Liver (tissue), 9 donors: ENCODE measurements around the gene CD81. TPM values are rescaled to one million over a fixed set of nuclear protein-coding genes. Genes with fewer than 3 reads are reported as not detected.
"Not testable (repeated sequence)": the region's sequence is repeated elsewhere in the genome, so short reads cannot be mapped to it uniquely, and the experiment has no call there.

Experiments used
- DNase-seq: peaks from one replicate; pipeline ENCODE4 v3.0.0-alpha.2; 2017; ENCODE audit warnings: low spot score
- H3K27ac ChIP-seq, 2 donors: one replicate each; pipeline ENCODE4 v1.7.0; 2013; ENCODE audit warnings: inconsistent platforms in 2 of 2, low read length in 2 of 2, control low read depth in 1 of 2, low read depth in 1 of 2, mild to moderate bottlenecking in 1 of 2
- H3K27me3 ChIP-seq, 4 donors: one replicate each; pipeline versions ENCODE4 v1.6.1 to v1.7.0; 2013; ENCODE audit warnings: low read length in 3 of 4, inconsistent platforms in 1 of 4, mild to moderate bottlenecking in 1 of 4, moderate library complexity in 1 of 4; ENCODE audit not compliant: control insufficient read depth in 4 of 4, insufficient read depth in 4 of 4
- H3K36me3 ChIP-seq, 4 donors: one replicate each; pipeline versions ENCODE4 v1.6.1 to v1.7.0; 2013; ENCODE audit warnings: low read length in 3 of 4, mild to moderate bottlenecking in 3 of 4, low read depth in 1 of 4, moderate library complexity in 1 of 4; ENCODE audit not compliant: control insufficient read depth in 4 of 4, insufficient read depth in 3 of 4
- H3K4me1 ChIP-seq, 4 donors: one replicate each; pipeline versions ENCODE4 v1.6.1 to v1.7.0; 2013; ENCODE audit warnings: low read length in 3 of 4, mild to moderate bottlenecking in 3 of 4, moderate library complexity in 1 of 4; ENCODE audit not compliant: control insufficient read depth in 4 of 4, insufficient read depth in 4 of 4
- H3K4me3 ChIP-seq, 3 donors: one replicate each; pipeline versions ENCODE4 v1.6.1 to v1.7.0; 2013; ENCODE audit warnings: low read length in 3 of 3, control low read depth in 1 of 3, low read depth in 1 of 3, mild to moderate bottlenecking in 1 of 3
- H3K9ac ChIP-seq, 2 donors: one replicate each; pipeline ENCODE4 v1.7.0; 2013; ENCODE audit warnings: low read length in 2 of 2, mild to moderate bottlenecking in 2 of 2, moderate library complexity in 2 of 2, control low read depth in 1 of 2, low read depth in 1 of 2
- H3K9me3 ChIP-seq, 4 donors: one replicate each; pipeline versions ENCODE4 v1.6.1 to v1.7.0; 2013; ENCODE audit warnings: low read length in 3 of 4; ENCODE audit not compliant: control insufficient read depth in 4 of 4
- EGR1 ChIP-seq, 2 donors: IDR thresholded peaks; 2 replicates each; pipeline ENCODE4 v1.6.1; 2016 to 2018; ENCODE audit warnings: antibody characterized with exemption in 2 of 2, low read depth in 2 of 2
- FOXA1 ChIP-seq: IDR thresholded peaks from 2 replicates; pipeline ENCODE4 v1.6.1; 2016; ENCODE audit warnings: antibody characterized with exemption
- FOXA2 ChIP-seq: IDR thresholded peaks from 2 replicates; pipeline ENCODE4 v1.6.1; 2016; ENCODE audit warnings: antibody characterized with exemption
- GABPA ChIP-seq, 2 donors: IDR thresholded peaks in 1 of 2; conservative IDR thresholded peaks in 1 of 2; 2 replicates each; pipeline ENCODE4 v1.6.1; 2016; ENCODE audit warnings: antibody characterized with exemption in 2 of 2, mild to moderate bottlenecking in 1 of 2, moderate library complexity in 1 of 2
- HNF4A ChIP-seq, 2 donors: conservative IDR thresholded peaks; 2 replicates each; pipeline ENCODE4 v1.6.1; 2016; ENCODE audit warnings: antibody characterized with exemption in 2 of 2, mild to moderate bottlenecking in 2 of 2
- HNF4G ChIP-seq: IDR thresholded peaks from 2 replicates; pipeline ENCODE4 v1.6.1; 2016; ENCODE audit warnings: antibody characterized with exemption
- JUND ChIP-seq, 2 donors: IDR thresholded peaks; 2 replicates each; pipeline ENCODE4 v1.6.1; 2016; ENCODE audit warnings: antibody characterized with exemption in 2 of 2
- NR2F2 ChIP-seq: IDR thresholded peaks from 2 replicates; pipeline ENCODE4 v1.6.1; 2016; ENCODE audit warnings: antibody characterized with exemption
- RAD21 ChIP-seq, 2 donors: IDR thresholded peaks; 2 replicates each; pipeline ENCODE4 v1.6.1; 2016; ENCODE audit warnings: antibody characterized with exemption in 2 of 2, mild to moderate bottlenecking in 2 of 2
- RXRA ChIP-seq, 2 donors: IDR thresholded peaks; 2 replicates each; pipeline ENCODE4 v1.6.1; 2017 to 2018; ENCODE audit warnings: antibody characterized with exemption in 2 of 2, mild to moderate bottlenecking in 1 of 2
- SP1 ChIP-seq: IDR thresholded peaks from 2 replicates; pipeline ENCODE4 v1.6.1; 2018; ENCODE audit warnings: antibody characterized with exemption, mild to moderate bottlenecking
- TAF1 ChIP-seq: conservative IDR thresholded peaks from 2 replicates; pipeline ENCODE4 v1.6.1; 2016; ENCODE audit warnings: antibody characterized with exemption, mild to moderate bottlenecking
- YY1 ChIP-seq: IDR thresholded peaks from 2 replicates; pipeline ENCODE4 v1.6.1; 2016; ENCODE audit warnings: antibody characterized with exemption, mild to moderate bottlenecking
- WGBS: extraction: QIAGEN DNeasy Blood & Tissue Kit; methylation state at CpG from one replicate; pipeline ENCODE4 v1.1.7; 2013; 5-methylcytosine and 5-hydroxymethylcytosine counted together
- polyA plus RNA-seq, 2 donors: library from polyadenylated mRNA; stranded (reverse) in 1 of 2; unstranded in 1 of 2; fragments of 200-250 nt in 1 of 2; fragments of >200 nt in 1 of 2; fragmentation: Nextera tagmentation in 1 of 2; extraction: Ambion mirVana in 1 of 2; gene quantifications; one replicate each; pipeline versions ENCODE4 v1.2.1 to v1.2.3, GENCODE V29; 2013 to 2015
- total RNA-seq, 2 donors: library from RNA; depleted of rRNA; stranded (reverse); fragments of >200 nt; gene quantifications; one replicate each; pipeline ENCODE4 v1.2.3, GENCODE V29; 2014
- TF ChIP-seq, protein P1 (sequence below): IDR thresholded peaks from 2 replicates; pipeline ENCODE4 v1.6.1; 2016; ENCODE audit warnings: antibody characterized with exemption
- TF ChIP-seq, protein P2 (sequence below): fragments of 150-350 bp; IDR thresholded peaks from 2 replicates; pipeline ENCODE4 v1.5.1; 2017; ENCODE audit warnings: improper control_type of control experiment, low read depth, low read length; ENCODE audit not compliant: missing input control
- TF ChIP-seq, protein P3 (sequence below): IDR thresholded peaks from 2 replicates; pipeline ENCODE4 v1.6.1; 2016; ENCODE audit warnings: antibody characterized with exemption
- TF ChIP-seq, protein P4 (sequence below): IDR thresholded peaks from 2 replicates; pipeline ENCODE4 v1.6.1; 2016; ENCODE audit warnings: antibody characterized with exemption, mild to moderate bottlenecking
- TF ChIP-seq, protein P5 (sequence below): IDR thresholded peaks from 2 replicates; pipeline ENCODE4 v1.6.1; 2016; ENCODE audit warnings: antibody characterized with exemption
- donor health status: healthy.
- donor health status: healthy.
- donor health status: healthy.
- donor health status: healthy.
- donor health status: healthy.

The CD81 gene
- total and polyA plus RNA-seq, 4 donors = 76.9 to 712 (median 164) TPM

DNA sequence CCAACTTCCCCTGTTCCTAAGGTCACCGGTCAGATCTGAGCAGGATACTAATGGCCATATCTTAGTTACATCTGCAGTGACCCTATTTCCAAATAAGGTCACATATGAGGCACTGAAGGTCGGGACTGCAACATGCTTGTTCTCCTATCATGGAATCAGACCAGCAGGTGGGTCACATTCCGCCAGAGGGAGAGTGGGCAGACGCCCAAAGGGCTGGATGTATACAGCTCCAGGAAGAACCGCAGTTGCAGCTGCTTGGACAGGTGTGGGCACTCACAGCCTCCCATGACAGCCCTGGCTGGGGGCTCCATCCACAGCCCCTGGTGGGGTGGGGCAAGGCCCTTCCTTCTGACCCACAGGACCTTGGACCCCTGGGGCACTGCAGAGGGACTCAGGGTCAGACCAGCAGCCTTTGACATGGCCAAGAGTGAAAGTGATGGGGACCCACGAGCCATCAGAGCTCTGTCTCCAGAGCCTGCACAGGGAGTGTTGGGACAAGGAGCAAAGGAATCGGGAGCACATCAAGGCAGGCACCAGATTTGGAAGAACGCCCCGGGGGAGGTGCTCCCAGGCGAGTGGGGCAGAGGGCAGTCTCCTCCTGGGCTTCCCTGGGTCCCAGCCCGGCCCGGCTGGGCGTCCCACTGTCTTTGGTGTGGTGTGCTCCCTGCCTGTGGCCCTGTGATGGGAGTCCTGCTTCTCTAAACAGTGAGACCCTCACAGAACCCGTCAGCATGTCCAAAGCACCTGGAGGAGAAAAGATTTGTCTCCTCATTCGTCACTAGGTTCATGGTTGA is 13.3 kb upstream of the CD81 start:
- no peak for DNase-seq
- Histone ChIP-seq H3K9ac (no peak overlapping the region), H3K4me3 (no peak overlapping the region), H3K36me3 (no peaks in the 10 kb centered on the region), H3K9me3 (no peaks in the 10 kb centered on the region), H3K27me3 (no peaks in the 10 kb centered on the region), H3K4me1 (peaks cover 5 to 23% (median 17%) of the 10 kb centered on the region in 4 donors), H3K27ac (no peak overlapping the region)
- TF ChIP-seq, protein P1, sequence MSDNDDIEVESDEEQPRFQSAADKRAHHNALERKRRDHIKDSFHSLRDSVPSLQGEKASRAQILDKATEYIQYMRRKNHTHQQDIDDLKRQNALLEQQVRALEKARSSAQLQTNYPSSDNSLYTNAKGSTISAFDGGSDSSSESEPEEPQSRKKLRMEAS = no peak
- no peak for TF ChIP-seq NR2F2
- no peak for TF ChIP-seq FOXA1
- 91% methylated on average over 15 of the region's 15 CpGs for WGBS

DNA sequence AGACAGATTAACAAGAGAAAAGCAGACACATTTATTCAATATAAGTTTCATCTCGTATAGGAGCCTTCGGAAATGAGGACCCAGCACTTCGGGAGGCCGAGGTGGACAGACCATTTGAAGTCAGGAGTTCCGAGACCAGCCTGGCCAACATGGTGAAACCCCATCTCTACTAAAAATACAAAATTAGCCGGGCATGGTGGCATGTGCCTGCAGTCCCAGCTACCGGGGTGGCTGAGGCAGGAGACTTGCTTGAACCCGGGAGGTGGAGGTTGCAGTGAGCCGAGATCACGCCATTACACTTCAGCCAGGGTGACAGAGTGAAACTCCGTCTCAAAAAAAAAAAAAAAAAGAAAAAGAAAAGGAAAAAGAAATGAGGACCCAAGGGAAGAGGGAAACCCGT is 12.7 kb upstream of the CD81 start:
- not testable (repeated sequence) for DNase-seq, H3K9me3 ChIP-seq, H3K4me3 ChIP-seq, H3K27ac ChIP-seq, H3K27me3 ChIP-seq, H3K9ac ChIP-seq, H3K36me3 ChIP-seq
- peaks cover 10 to 29% (median 23%) of the 10 kb centered on the region in 4 donors for H3K4me1 ChIP-seq
- 97% methylated on average over 12 of the region's 12 CpGs for WGBS

DNA sequence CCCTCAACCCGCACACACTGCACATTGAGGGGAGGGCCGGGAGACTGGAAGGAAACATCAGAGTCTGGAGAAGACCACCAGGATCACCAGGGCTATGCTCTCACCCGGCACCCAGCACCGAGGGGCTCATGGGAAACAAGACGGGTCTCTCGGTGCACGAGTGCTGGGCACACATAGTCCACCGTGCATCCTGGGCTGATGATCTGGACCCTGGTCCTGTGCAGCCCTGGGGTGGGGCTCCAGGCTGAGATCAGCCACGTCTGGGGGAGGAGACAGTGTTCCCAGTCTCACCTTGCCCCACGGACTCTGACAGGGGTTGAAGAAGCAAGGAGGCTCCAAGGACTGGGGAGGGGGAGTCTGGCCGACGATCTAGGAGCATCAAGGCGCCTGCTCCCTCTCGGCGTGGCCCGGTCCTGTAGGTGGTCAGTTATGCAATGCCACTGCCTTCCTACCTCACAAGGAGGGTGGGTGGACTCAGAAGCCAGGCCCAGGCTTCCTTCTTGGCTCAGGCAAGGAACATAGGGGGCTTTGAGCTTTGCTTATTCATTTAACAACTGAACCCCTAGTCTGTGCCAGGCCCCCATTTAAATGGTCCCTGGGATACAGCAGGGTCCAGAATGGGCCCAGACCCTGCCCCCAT is 11.4 kb upstream of the CD81 start:
- no peaks in the 10 kb centered on the region for H3K27me3 ChIP-seq
- H3K9ac ChIP-seq = no peak overlapping the region
- H3K4me1 ChIP-seq = peaks cover 11 to 38% (median 26%) of the 10 kb centered on the region in 4 donors
- 93% methylated on average over 16 of the region's 16 CpGs for WGBS
- no peak overlapping the region for H3K4me3 ChIP-seq
- H3K36me3 ChIP-seq = no peaks in the 10 kb centered on the region
- TF ChIP-seq, protein P2, sequence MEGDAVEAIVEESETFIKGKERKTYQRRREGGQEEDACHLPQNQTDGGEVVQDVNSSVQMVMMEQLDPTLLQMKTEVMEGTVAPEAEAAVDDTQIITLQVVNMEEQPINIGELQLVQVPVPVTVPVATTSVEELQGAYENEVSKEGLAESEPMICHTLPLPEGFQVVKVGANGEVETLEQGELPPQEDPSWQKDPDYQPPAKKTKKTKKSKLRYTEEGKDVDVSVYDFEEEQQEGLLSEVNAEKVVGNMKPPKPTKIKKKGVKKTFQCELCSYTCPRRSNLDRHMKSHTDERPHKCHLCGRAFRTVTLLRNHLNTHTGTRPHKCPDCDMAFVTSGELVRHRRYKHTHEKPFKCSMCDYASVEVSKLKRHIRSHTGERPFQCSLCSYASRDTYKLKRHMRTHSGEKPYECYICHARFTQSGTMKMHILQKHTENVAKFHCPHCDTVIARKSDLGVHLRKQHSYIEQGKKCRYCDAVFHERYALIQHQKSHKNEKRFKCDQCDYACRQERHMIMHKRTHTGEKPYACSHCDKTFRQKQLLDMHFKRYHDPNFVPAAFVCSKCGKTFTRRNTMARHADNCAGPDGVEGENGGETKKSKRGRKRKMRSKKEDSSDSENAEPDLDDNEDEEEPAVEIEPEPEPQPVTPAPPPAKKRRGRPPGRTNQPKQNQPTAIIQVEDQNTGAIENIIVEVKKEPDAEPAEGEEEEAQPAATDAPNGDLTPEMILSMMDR = no peak
- TF ChIP-seq RXRA (IDR thresholded peaks at IDR 0.05) (no peak), HNF4G (no peak), YY1 (no peak), JUND (IDR thresholded peaks at IDR 0.05) (no peak), FOXA1 (no peak), EGR1 (IDR thresholded peaks at IDR 0.05; ENCODE audit: low read depth in 2 of 2) (no peak), FOXA2 (no peak), RAD21 (IDR thresholded peaks at IDR 0.05) (no peak), HNF4A (conservative IDR thresholded peaks at IDR 0.05) (no peak), SP1 (no peak), NR2F2 (no peak), GABPA (IDR thresholded peaks at IDR 0.05 in 1 of 2, conservative IDR thresholded peaks at IDR 0.05 in 1 of 2) (no peak), TAF1 (no peak)
- TF ChIP-seq, protein P3, sequence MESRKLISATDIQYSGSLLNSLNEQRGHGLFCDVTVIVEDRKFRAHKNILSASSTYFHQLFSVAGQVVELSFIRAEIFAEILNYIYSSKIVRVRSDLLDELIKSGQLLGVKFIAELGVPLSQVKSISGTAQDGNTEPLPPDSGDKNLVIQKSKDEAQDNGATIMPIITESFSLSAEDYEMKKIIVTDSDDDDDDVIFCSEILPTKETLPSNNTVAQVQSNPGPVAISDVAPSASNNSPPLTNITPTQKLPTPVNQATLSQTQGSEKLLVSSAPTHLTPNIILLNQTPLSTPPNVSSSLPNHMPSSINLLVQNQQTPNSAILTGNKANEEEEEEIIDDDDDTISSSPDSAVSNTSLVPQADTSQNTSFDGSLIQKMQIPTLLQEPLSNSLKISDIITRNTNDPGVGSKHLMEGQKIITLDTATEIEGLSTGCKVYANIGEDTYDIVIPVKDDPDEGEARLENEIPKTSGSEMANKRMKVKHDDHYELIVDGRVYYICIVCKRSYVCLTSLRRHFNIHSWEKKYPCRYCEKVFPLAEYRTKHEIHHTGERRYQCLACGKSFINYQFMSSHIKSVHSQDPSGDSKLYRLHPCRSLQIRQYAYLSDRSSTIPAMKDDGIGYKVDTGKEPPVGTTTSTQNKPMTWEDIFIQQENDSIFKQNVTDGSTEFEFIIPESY = no peak
- TF ChIP-seq, protein P4, sequence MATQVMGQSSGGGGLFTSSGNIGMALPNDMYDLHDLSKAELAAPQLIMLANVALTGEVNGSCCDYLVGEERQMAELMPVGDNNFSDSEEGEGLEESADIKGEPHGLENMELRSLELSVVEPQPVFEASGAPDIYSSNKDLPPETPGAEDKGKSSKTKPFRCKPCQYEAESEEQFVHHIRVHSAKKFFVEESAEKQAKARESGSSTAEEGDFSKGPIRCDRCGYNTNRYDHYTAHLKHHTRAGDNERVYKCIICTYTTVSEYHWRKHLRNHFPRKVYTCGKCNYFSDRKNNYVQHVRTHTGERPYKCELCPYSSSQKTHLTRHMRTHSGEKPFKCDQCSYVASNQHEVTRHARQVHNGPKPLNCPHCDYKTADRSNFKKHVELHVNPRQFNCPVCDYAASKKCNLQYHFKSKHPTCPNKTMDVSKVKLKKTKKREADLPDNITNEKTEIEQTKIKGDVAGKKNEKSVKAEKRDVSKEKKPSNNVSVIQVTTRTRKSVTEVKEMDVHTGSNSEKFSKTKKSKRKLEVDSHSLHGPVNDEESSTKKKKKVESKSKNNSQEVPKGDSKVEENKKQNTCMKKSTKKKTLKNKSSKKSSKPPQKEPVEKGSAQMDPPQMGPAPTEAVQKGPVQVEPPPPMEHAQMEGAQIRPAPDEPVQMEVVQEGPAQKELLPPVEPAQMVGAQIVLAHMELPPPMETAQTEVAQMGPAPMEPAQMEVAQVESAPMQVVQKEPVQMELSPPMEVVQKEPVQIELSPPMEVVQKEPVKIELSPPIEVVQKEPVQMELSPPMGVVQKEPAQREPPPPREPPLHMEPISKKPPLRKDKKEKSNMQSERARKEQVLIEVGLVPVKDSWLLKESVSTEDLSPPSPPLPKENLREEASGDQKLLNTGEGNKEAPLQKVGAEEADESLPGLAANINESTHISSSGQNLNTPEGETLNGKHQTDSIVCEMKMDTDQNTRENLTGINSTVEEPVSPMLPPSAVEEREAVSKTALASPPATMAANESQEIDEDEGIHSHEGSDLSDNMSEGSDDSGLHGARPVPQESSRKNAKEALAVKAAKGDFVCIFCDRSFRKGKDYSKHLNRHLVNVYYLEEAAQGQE = no peak
- TF ChIP-seq, protein P1 = no peak
- TF ChIP-seq, protein P5, sequence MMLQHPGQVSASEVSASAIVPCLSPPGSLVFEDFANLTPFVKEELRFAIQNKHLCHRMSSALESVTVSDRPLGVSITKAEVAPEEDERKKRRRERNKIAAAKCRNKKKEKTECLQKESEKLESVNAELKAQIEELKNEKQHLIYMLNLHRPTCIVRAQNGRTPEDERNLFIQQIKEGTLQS = no peak
- no peak overlapping the region for H3K27ac ChIP-seq
- H3K9me3 ChIP-seq = no peaks in the 10 kb centered on the region
- no peak for DNase-seq
